ENCODE data around the gene XPO4. TPM values are rescaled to one million over a fixed set of nuclear protein-coding genes. Genes with fewer than 3 reads are reported as not detected.
A peak's percentile ranks its signal among the peaks of the same experiment; 100 is the strongest.
"Not testable (repeated sequence)": the region's sequence is repeated elsewhere in the genome, so short reads cannot be mapped to it uniquely, and the experiment has no call there.

The XPO4 gene
- total RNA-seq, 1 experiment from 2014 or later: 39.9 TPM

GRCh38 chr13:20749377-20749776 is 153.2 kb downstream of the XPO4 start:
- Histone ChIP-seq H3K4me2 (ENCODE audit: low read length) (no peak overlapping the region), H3K9me2 (replicated peaks; ENCODE audit: low read length) (no peaks in the 10 kb centered on the region), H3K79me2 (ENCODE audit: low read length) (no peaks in the 10 kb centered on the region), H3K4me3 (ENCODE audit: low read length) (no peak overlapping the region), H3K36me3 (ENCODE audit: low read depth, low read length) (peaks cover 8% of the 10 kb centered on the region), H3K9me3 (ENCODE audit: low read length) (peaks cover 16% of the 10 kb centered on the region; the same call in 1 of the 2 replicates), H3K4me1 (ENCODE audit: insufficient read depth, low read length) (no peaks in the 10 kb centered on the region), H4K20me1 (ENCODE audit: low read length) (no peaks in the 10 kb centered on the region), H2AFZ (ENCODE audit: low read length) (no peak overlapping the region), H3K9ac (ENCODE audit: low read length) (no peak overlapping the region), H3F3A (ENCODE audit: low read length, unreplicated experiment) (no peaks in the 10 kb centered on the region), H3K27me3 (ENCODE audit: low read length) (no peaks in the 10 kb centered on the region), H3K27ac (ENCODE audit: low read length) (no peak overlapping the region)
- ATAC-seq: no peak
- CTCF ChIA-PET: no interaction called here
- BruUV-seq (replicated peaks): no TSS peak
- TF ChIP-seq EZH2 (IDR thresholded peaks at IDR 0.05; ENCODE audit: low read length, unreplicated experiment) (no peak), EZH2phosphoT487 (IDR thresholded peaks at IDR 0.05; ENCODE audit: borderline replicate concordance, low read length) (no peak)
- TF ChIP-seq, protein P1, sequence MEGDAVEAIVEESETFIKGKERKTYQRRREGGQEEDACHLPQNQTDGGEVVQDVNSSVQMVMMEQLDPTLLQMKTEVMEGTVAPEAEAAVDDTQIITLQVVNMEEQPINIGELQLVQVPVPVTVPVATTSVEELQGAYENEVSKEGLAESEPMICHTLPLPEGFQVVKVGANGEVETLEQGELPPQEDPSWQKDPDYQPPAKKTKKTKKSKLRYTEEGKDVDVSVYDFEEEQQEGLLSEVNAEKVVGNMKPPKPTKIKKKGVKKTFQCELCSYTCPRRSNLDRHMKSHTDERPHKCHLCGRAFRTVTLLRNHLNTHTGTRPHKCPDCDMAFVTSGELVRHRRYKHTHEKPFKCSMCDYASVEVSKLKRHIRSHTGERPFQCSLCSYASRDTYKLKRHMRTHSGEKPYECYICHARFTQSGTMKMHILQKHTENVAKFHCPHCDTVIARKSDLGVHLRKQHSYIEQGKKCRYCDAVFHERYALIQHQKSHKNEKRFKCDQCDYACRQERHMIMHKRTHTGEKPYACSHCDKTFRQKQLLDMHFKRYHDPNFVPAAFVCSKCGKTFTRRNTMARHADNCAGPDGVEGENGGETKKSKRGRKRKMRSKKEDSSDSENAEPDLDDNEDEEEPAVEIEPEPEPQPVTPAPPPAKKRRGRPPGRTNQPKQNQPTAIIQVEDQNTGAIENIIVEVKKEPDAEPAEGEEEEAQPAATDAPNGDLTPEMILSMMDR (conservative IDR thresholded peaks at IDR 0.05; ENCODE audit: low read depth, low read length): no peak
- DNase-seq: no peak
- POLR2A ChIA-PET (ENCODE audit: unreplicated experiment): no interaction called here
- intact Hi-C loops (cut with micrococcal nuclease): no loop called here

- H2AFZ ChIP-seq (ENCODE audit: low read length); H3K79me2 ChIP-seq (ENCODE audit: low read length); H3K9me3 ChIP-seq (ENCODE audit: low read length); H3K27ac ChIP-seq (ENCODE audit: low read length); intact Hi-C loops (cut with micrococcal nuclease); H3K9ac ChIP-seq (ENCODE audit: low read length); BruUV-seq (replicated peaks); H3K36me3 ChIP-seq (ENCODE audit: low read depth, low read length); CTCF ChIA-PET; POLR2A ChIA-PET (ENCODE audit: unreplicated experiment); H3K4me2 ChIP-seq (ENCODE audit: low read length); H3K27me3 ChIP-seq (ENCODE audit: low read length); H3K9me2 ChIP-seq (replicated peaks; ENCODE audit: low read length); H3K4me1 ChIP-seq (ENCODE audit: insufficient read depth, low read length); H3F3A ChIP-seq (ENCODE audit: low read length, unreplicated experiment); H3K4me3 ChIP-seq (ENCODE audit: low read length); H4K20me1 ChIP-seq (ENCODE audit: low read length): not testable (repeated sequence)
- ATAC-seq (peak; percentile 67), DNase-seq (peak; percentile 69)
Observed at GRCh38 chr13:20743830-20744404, 158.6 kb downstream of the XPO4 start.

DNA sequence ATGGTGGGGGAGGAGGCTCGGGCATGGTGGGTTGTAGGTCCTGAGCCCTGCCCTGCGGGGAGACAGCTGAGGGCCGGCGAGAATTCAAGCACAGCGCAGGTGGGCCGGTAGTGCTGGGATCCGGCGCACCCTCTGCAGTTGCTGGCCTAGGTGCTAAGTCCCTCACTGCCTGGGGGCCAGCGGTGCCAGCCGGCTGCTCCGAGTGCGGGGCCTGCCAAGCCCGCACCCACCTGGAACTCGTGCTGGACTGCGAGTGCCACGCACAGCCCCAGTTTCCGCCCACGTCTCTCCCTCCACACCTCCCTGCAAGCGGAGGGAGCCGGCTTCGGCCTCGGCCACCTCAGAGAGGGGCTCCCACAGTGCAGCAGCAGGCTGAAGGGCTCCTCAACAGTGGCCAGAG is 162.5 kb downstream of the XPO4 start:
- H3F3A ChIP-seq (ENCODE audit: low read length, unreplicated experiment): no peaks in the 10 kb centered on the region
- H3K4me2 ChIP-seq (ENCODE audit: low read length): no peak overlapping the region
- DNase-seq: no peak
- no peak overlapping the region for H3K27ac ChIP-seq (ENCODE audit: low read length)
- no peaks in the 10 kb centered on the region for H4K20me1 ChIP-seq (ENCODE audit: low read length)
- ATAC-seq: no peak
- no TSS peak for BruUV-seq (replicated peaks)
- no peaks in the 10 kb centered on the region for H3K36me3 ChIP-seq (ENCODE audit: low read depth, low read length)
- H3K9me3 ChIP-seq (ENCODE audit: low read length): no peaks in the 10 kb centered on the region
- H3K4me1 ChIP-seq (ENCODE audit: insufficient read depth, low read length): no peaks in the 10 kb centered on the region
- no peak overlapping the region for H3K9ac ChIP-seq (ENCODE audit: low read length)
- H3K4me3 ChIP-seq (ENCODE audit: low read length): no peak overlapping the region
- H3K9me2 ChIP-seq (replicated peaks; ENCODE audit: low read length): no peaks in the 10 kb centered on the region
- no peaks in the 10 kb centered on the region for H3K27me3 ChIP-seq (ENCODE audit: low read length)
- H3K79me2 ChIP-seq (ENCODE audit: low read length): no peaks in the 10 kb centered on the region
- TF ChIP-seq EZH2 (IDR thresholded peaks at IDR 0.05; ENCODE audit: low read length, unreplicated experiment) (no peak), EZH2phosphoT487 (IDR thresholded peaks at IDR 0.05; ENCODE audit: borderline replicate concordance, low read length) (no peak)
- TF ChIP-seq, protein P1 (conservative IDR thresholded peaks at IDR 0.05; ENCODE audit: low read depth, low read length): no peak
- CTCF ChIA-PET: no interaction called here
- H2AFZ ChIP-seq (ENCODE audit: low read length): no peak overlapping the region
- intact Hi-C loops (cut with micrococcal nuclease): no loop called here
- POLR2A ChIA-PET (ENCODE audit: unreplicated experiment): no interaction called here

All from PC-3 (cell line).